ENCODE results near the gene ALDH8A1.
A peak's percentile ranks its signal among the peaks of the same experiment; 100 is the strongest.
"Not testable (repeated sequence)": the region's sequence is repeated elsewhere in the genome, so short reads cannot be mapped to it uniquely, and the experiment has no call there.

Gene ALDH8A1

GRCh38 chr6:134908906-134909516 is 40.9 kb downstream of the ALDH8A1 start:
- no peak for DNase-seq

DNA sequence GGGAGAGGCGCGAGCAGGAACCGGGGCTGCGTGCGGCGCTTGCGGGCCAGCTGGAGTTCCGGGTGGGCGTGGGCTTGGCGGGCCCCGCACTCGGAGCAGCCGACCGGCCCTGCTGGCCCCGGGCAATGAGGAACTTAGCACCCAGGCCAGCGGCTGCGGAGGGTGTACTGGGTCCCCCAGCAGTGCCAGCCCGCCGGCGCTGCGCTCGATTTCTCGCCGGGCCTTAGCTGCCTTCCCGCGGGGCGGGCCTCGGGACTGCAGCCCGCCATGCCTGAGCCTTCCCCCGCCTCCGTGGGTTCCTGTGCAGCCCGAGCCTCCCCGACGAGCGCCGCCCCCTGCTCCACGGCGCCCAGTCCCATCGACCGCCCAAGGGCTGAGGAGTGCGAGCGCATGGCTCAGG is 45.2 kb downstream of the ALDH8A1 start:
- DNase-seq: not testable (repeated sequence)

DNA sequence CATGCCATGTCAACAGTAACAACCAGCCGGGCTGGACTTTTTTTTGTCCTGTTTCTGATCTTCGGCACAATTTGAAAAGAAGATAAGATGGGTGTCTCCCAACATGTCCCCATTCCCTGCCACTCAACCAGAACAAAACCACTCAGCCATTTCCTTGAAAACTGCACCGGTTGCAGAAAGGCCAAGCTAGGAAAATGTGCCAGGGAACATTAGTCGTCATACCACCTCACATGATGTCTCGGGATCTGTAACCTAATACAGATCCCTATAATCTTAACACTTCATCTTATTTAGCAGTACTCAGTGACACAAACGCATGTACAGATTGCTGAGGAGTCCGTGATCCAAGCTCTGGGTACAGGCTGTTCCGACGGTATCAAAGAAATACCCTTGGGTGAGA is 46.5 kb downstream of the ALDH8A1 start:
- no peak for DNase-seq

DNA sequence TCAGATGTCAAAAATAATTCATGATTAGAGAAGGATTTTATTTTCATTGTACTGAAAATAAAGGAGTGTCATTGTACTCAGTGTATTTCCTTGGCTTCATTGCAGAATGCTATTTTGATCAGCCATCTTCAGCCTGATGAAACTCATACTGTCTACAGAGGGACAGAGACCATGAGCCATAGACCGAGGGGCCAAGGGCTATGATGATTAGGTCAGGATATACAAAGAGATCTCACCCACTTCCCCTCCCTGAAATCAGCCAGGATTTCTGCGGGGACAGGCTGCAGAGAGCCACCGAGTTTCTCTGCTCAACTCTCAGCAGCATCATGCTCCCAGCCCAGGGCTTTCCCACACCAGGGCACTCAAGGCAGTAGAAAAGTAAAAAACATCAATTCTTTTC is 47.0 kb downstream of the ALDH8A1 start:
- DNase-seq: no peak

GRCh38 chr6:134902074-134902861 is 47.6 kb downstream of the ALDH8A1 start:
- DNase-seq: no peak

DNA sequence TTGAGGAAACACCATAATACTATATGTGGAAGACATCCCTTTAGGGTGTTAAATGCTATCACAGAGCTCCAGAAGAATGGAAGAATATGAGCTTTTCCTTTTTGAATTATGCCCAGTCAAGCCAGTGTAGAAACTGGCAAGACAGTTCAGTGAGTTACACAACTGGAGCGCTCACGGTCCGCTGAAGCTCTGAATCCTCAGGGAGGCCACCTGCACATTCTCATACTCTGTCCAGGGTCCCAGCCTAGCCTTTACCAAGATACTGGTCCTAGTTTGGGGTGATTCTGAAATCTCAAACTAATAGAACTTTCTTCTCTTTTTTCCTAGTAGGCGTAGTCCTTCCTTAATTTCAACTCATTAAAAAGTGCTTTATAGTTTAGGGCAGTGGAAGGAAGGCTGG is 51.3 kb downstream of the ALDH8A1 start:
- DNase-seq: no peak

- DNase-seq: not testable (repeated sequence)
Observed at GRCh38 chr6:134898166-134898565, 51.7 kb downstream of the ALDH8A1 start.

DNA sequence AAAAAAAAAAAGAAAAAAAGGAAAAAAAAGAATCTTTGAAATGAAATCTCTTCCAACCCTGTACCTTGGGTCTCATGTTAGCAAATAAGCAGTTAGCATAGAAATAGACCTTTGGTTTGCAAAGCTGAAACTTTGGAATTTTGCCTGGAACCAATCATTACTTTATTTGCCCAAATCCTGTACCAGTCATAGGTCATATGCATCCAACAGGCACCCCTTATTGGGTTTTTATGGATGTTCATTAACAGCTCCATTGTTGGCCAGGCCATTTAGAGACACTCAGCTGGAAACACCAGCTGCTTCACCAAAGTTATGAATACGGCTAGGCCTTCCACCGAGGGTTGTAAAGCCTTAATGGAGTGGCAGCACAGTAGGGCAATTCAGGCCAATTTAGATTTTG is 53.0 kb downstream of the ALDH8A1 start:
- DNase-seq: peak; percentile 66 to 87

DNA sequence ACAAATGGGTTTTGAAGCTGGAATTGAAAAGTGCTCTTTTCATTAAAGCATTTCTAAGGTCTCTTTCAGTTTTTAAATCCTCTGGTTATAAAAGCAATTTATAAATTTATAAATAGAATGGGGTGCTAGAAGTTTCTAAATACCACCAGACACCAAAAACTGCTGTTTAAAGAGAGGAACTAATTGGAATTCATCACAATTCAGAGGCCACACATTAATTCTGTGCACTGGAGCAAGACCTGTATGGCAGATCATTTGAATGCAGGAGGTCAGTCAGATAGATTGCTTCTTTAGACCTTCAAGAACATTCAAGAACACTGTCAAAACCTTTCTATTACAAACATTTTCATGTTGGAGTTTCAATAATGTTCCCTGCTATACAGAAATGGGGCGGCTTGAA is 55.1 kb downstream of the ALDH8A1 start:
- no peak for DNase-seq

DNA sequence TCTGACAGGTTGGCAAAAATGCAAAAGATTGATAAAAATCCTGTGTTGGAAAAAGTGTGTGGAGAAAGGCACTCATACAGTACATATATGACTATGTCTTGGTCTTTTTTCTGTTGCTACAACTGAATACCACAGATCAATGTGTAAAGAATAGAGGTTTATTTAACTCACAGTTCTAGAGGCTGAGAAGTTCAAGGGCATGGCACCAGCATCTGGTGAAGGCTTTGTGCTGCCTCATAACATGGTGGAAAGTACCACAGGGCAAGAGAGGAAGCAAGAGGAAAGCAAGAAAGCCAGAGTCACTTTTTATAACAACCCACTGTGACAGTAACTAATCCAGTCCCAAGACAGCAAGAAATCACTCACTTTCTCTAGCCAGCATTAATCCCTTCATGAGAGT is 57.5 kb downstream of the ALDH8A1 start:
- no peak for DNase-seq

DNA sequence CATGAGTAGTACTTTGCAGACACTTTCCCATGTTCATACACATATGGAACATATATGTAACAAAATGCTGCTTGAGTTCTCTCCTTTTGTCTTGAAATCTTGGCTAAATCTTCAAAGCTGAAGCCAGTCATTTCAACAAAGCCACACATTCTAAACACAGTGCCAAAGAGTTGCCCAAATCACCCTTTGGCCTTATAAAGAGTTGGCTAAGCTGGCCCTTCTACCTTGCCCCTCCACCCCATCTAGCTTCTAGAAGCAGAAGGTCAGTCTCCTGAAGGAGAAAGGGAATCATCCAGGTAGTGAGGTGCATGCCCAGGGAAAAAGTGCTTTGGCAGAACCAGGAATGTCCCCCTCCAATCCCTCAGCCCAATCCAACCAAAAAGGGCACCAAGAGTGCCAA is 58.3 kb downstream of the ALDH8A1 start:
- no peak for DNase-seq

- DNase-seq: no peak
Observed at GRCh38 chr6:134888316-134888715, 61.6 kb downstream of the ALDH8A1 start.

GRCh38 chr6:134884752-134885151 is 65.1 kb downstream of the ALDH8A1 start:
- DNase-seq: no peak

DNA sequence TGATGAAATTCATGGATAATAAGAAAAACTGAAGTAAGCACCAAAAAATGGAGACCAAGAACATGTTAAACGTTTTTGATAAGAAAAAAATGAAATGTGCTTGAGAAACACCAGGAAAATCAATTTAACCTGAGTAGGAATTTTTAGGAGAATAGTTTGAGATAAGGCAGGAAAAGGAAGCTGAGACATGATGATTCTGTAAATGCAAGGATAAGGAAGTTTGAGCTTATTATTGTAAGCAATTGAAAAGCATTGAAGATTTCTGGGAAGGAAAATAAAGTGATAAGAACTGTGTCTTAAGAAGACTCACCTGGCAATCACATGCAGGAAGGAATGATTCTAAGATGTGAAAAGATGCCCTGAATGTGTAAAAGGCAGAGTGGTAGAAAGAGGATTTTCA is 66.6 kb downstream of the ALDH8A1 start:
- no peak for DNase-seq

DNA sequence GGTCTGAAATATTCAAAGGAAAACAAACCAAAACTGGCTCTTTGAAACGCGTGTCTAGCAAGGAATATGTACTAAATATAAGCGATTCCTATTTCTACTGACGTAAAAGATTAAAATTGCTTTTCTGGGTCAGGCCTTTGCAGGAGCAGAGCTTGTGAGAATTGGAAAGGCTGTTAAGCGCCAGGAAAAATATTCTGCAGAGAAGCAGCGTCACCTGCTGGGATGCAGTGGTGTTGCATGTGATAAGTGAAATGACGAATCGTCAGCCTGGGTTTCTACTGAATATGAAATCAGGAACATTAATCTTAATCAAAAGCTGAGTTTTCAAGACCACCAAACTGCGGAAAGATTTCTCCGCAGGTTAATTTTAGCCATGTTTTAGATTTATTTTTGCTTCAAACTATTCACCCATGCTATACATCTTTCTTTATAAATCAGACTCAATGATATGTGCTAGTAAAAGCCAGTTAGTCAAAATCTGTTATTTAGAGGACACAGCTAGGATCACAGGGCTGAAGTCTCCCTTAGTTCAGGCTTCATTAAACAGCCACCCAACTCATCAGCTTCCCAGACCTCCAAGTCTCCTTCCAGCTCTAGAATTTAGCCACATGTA is 67.4 kb downstream of the ALDH8A1 start:
- peak; percentile 42 to 47 for DNase-seq

DNA sequence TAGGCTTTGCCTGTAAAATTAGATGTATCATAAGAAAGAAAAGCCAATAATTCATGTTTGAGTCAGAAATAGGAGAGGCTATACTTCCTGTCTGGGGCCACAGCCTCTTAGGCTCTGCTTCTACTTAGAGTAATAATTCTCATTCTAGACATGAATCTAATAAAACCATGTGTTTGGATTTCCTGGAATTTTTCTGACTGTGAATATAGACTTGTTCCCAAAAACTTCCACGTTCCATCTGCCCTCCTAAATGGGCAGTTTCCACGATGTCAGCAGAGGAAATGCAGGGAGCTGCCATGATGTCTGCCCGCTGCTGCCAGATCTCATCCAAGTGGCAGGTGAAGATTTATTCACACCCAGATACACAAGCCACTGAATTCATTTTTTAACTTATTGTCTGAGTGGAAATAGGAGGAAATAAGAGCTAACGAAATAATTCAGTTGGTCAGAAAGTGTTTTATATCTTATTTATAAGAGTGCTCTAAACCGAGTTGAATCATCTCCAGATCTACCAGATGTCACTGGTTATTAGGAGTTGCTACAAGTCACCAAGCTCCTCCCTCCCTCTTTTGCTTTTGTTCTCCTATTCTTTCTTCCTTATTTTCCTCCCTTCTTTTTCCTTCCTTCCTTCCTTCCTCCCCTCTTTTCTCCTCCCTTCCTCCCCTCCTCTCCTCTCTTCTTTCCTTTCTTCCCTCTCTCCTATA is 69.3 kb downstream of the ALDH8A1 start:
- DNase-seq: no peak

GRCh38 chr6:134878136-134878535 is 71.8 kb downstream of the ALDH8A1 start:
- DNase-seq: no peak

GRCh38 chr6:134875367-134875766 is 74.5 kb downstream of the ALDH8A1 start:
- DNase-seq: no peak

GRCh38 chr6:134873500-134874388 is 76.2 kb downstream of the ALDH8A1 start:
- no peak for DNase-seq

GRCh38 chr6:134870677-134871498 is 79.0 kb downstream of the ALDH8A1 start:
- peak; percentile 43 to 68 for DNase-seq

DNA sequence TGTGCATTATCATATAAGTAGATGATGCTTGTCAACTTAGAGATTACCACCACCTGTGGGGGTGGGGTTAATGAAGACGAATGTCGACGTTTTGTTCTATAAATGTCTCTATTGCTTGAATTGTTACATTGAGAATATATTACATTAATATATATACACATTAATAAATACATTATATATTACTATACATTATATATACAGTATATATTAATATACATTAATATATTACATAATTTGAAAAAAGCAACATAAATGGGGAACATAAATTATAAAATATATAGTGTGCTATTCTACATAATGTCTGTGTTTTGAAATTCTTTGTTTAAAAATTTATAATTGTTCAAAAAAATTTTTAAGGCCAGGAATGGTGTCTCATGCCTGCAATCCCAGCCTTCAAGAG is 81.1 kb downstream of the ALDH8A1 start:
- no peak for DNase-seq

Measured in NCI-H2081 (cell line).